ENCODE results near the gene RRBP1.

DNA sequence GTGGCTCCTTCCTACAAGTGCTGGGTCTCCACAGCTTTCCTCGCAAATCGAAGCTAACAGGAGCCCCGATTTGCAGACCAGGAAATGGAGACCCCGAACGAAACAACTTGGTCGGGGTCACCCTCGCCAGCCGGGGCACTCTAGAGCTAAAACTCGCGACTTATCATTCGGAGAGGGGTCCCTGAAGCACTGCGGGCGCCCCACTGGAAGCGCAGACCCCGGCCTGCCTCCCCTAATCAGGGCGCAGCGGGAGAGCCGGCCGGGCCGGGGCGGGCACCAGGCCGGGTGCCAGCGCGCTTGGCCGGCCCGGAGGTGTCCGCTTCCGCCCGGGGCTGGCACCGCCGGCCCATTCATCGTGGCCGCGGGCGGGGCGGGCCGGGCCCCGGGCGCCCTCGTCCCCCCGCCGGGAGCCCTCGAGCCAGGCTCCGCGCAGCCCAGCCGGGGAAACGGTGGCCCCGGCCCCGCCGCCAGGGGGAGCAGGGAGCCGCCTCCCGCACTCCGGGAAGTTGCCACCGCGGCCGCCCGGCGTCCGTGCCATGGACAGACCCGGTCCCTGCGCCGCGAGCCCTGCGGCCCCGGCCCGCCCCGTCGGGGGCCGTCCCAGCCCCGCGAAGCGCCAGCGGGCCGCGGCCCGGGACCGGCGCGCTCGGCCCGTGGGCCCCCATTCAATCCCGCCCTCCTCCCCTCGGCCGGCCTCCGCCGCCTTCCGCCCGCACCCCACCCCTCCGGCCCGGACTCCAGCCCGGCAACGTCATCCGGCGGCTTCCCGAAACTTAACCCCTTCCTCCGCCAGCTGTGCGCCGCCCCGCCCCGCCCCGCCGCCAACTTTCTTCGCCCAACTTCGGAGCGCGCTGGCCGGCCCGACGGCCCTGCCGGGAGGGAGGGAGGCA is 961 bp downstream of the RRBP1 start:
- TF ChIP-seq, protein P1, sequence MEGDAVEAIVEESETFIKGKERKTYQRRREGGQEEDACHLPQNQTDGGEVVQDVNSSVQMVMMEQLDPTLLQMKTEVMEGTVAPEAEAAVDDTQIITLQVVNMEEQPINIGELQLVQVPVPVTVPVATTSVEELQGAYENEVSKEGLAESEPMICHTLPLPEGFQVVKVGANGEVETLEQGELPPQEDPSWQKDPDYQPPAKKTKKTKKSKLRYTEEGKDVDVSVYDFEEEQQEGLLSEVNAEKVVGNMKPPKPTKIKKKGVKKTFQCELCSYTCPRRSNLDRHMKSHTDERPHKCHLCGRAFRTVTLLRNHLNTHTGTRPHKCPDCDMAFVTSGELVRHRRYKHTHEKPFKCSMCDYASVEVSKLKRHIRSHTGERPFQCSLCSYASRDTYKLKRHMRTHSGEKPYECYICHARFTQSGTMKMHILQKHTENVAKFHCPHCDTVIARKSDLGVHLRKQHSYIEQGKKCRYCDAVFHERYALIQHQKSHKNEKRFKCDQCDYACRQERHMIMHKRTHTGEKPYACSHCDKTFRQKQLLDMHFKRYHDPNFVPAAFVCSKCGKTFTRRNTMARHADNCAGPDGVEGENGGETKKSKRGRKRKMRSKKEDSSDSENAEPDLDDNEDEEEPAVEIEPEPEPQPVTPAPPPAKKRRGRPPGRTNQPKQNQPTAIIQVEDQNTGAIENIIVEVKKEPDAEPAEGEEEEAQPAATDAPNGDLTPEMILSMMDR (IDR thresholded peaks at IDR 0.05; ENCODE audit: extremely low read depth in 1 of 2, insufficient read depth in 1 of 2, low read depth in 1 of 2, low read length in 2 of 2) = peak; percentile 57 to 69
- TF ChIP-seq EZH2 (IDR thresholded peaks at IDR 0.05; ENCODE audit: borderline replicate concordance, low read depth, low read length, severe bottlenecking) (no peak), POLR2A (IDR thresholded peaks at IDR 0.05; ENCODE audit: low read depth, low read length) (no peak), JUN (IDR thresholded peaks at IDR 0.05; ENCODE audit: borderline replicate concordance, insufficient read depth, insufficient read length, low read depth) (no peak), POLR2AphosphoS5 (IDR thresholded peaks at IDR 0.05; ENCODE audit: insufficient read depth, low read depth, low read length) (peak; percentile 71)
- TF ChIP-seq, protein P2, sequence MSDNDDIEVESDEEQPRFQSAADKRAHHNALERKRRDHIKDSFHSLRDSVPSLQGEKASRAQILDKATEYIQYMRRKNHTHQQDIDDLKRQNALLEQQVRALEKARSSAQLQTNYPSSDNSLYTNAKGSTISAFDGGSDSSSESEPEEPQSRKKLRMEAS (IDR thresholded peaks at IDR 0.05; ENCODE audit: insufficient read depth, insufficient read length) = no peak
